Coronary artery (tissue), 2 donors: ENCODE measurements around the gene TAOK1.
"Not testable (repeated sequence)": the region's sequence is repeated elsewhere in the genome, so short reads cannot be mapped to it uniquely, and the experiment has no call there.

Experiments
- DNase-seq: peaks from one replicate; pipeline ENCODE4 v3.0.0-alpha.2; 2017; ENCODE audit warnings: low spot score
- H3K27ac ChIP-seq, 2 donors: fragments of 200-600 bp; sonication (generic); one replicate each; pipeline ENCODE4 v1.5.1; 2016 to 2019
- H3K4me3 ChIP-seq: fragments of 200-600 bp; sonication (generic); 2 replicates; pipeline ENCODE4 v1.5.1; 2016; ENCODE audit warnings: mild to moderate bottlenecking, moderate library complexity
- TF ChIP-seq, protein P1 (sequence below): fragments of 200-600 bp; sonication (generic); IDR thresholded peaks from one replicate; pipeline ENCODE4 v1.5.1; 2019; ENCODE audit warnings: antibody characterized with exemption

TAOK1 gene

DNA sequence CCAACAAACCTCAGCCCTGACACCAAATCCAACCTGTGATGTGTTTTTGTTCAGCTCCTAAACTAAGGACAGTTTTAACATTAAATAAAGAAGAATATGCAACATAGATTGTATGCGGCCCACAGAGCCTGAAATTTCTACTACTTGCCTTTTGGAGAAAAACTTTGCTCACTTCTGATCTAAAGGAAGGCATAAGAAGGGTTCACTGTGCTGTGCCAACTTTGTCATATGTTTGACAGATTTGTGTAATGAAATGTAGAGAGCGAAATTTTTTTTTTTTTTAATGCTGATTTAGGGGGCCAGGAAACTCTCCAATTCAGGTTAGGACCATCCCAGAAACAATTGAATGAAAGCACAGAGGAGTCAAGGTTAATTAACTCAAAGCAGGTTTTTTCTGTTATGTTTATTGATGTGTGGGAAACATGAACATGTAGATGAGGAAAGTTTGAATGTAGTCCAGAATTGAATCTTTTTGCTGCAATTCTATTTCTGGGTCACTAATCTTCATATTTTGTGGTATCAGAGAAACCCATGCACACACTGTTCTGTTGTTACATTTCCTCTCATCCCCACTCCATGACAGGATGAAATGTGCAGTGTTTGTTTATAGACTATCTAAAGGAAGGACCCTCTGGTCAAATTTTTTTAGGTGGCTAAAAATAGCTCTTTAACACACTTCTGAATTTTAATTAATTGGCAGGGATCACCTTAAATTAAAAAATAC, 71.5 kb downstream of the TAOK1 start:
- no peak for DNase-seq
- TF ChIP-seq, protein P1, sequence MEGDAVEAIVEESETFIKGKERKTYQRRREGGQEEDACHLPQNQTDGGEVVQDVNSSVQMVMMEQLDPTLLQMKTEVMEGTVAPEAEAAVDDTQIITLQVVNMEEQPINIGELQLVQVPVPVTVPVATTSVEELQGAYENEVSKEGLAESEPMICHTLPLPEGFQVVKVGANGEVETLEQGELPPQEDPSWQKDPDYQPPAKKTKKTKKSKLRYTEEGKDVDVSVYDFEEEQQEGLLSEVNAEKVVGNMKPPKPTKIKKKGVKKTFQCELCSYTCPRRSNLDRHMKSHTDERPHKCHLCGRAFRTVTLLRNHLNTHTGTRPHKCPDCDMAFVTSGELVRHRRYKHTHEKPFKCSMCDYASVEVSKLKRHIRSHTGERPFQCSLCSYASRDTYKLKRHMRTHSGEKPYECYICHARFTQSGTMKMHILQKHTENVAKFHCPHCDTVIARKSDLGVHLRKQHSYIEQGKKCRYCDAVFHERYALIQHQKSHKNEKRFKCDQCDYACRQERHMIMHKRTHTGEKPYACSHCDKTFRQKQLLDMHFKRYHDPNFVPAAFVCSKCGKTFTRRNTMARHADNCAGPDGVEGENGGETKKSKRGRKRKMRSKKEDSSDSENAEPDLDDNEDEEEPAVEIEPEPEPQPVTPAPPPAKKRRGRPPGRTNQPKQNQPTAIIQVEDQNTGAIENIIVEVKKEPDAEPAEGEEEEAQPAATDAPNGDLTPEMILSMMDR, result no peak
- H3K27ac ChIP-seq, result no peak overlapping the region
- no peak overlapping the region for H3K4me3 ChIP-seq

DNA sequence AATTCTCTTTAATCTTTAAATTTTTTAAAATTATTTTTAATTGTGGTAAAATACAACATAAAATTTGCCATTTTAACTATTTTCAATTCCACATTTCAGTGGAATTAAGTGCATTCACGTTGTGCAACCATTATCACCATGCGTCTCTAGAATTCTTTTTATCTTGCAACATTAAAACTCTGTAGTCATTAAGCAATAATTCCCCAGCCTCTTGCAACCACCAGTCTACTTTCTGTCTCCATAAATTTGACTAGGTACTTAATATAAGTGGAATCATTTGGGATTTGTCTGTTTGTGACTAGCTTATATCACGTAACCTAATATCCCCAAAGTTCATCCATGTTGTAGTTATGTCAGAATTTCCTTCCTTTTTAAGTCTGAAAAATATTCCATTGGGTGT, 79.1 kb downstream of the TAOK1 start:
- TF ChIP-seq, protein P1, result no peak
- DNase-seq, result no peak
- Histone ChIP-seq H3K4me3 (no peak overlapping the region), H3K27ac (no peak overlapping the region)

DNA sequence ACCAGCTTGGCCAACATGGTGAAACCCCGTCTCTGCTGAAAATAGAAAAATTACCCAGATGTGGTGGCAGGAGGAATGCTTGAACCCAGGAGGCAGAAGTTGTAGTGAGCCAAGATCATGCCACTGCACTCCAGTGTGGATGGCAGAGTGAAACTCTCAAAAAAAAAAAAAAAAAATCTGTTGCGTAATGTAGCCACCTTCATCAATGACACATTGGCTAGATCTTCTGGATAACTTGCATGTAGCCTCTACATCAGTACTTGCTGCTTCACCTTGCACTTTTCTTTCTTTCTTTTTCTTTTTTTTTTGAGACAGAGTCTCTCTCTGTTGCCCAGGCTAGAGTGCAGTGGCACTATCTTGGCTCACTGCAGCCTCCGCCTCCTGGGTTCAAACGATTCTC, 83.3 kb downstream of the TAOK1 start:
- DNase-seq, H3K27ac ChIP-seq, H3K4me3 ChIP-seq: not testable (repeated sequence)

DNA sequence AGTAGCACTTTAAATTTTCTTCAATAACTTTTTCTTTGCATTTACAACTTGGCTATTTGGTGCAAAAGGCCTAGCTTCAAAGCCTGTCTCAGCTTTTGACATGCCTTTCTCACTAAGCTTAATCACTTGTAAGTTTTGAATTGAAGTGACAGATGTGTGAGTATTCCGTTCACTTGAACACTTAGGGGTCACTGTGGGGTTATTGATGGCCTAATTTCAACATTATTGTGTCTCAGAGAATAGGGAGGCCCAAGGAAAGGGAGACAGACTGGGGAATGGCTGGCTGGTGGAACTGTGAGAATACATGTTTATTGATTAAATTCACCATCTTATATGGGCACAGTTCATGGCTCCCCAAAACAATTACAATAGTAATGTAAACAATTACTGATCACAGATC, 84.1 kb downstream of the TAOK1 start:
- H3K4me3 ChIP-seq, result no peak overlapping the region
- H3K27ac ChIP-seq, result no peak overlapping the region
- TF ChIP-seq, protein P1, result no peak
- no peak for DNase-seq

DNA sequence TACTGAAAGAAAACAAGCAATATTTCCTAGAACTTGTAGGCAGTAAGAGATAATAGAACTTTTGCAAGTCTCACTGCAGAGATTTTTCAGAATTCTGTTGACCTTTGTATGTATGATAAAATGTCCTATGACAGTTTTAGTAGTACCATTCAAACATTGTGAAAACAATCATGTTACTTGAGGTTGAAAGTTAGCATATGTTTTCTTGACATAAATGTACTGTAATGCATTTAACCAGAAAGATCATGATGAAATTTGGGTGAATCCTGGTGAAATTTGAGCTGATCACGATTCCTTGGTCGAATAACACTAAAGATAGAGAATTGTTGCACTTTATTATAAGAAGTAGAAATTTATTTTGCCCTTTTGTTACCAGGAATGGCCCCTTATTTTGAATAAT, 85.7 kb downstream of the TAOK1 start:
- Histone ChIP-seq H3K27ac (no peak overlapping the region), H3K4me3 (no peak overlapping the region)
- DNase-seq, result no peak
- TF ChIP-seq, protein P1, result no peak

DNA sequence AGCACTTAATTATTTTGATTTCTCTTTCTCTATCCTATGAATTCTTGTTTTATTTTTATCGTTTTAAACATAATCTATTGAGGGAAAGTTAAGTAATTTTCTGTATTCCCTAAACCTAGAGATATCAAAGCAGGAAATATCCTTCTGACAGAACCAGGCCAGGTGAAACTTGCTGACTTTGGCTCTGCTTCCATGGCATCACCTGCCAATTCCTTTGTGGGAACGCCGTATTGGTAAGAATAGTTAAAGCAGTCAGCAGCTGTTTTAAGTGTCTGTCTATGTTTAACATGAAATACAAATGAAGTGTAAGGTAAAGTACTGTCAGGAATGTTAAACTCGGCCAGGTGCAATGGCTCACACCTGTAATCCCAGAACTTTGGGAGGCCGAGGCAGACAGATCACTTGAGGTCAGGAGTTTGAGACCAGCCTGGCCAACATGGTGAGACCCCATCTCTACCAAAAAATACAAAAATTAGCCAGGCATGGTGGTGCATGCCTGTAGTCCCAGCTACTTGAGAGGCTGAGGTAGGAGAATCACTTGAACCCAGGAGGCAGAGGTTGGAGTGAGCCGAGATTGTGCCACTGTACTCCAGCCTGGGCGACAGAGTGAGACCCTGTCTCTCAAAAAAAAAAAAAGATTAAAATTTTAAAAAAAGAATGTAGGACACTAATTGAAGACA, 90.2 kb downstream of the TAOK1 start:
- H3K4me3 ChIP-seq, H3K27ac ChIP-seq, DNase-seq: not testable (repeated sequence)

DNA sequence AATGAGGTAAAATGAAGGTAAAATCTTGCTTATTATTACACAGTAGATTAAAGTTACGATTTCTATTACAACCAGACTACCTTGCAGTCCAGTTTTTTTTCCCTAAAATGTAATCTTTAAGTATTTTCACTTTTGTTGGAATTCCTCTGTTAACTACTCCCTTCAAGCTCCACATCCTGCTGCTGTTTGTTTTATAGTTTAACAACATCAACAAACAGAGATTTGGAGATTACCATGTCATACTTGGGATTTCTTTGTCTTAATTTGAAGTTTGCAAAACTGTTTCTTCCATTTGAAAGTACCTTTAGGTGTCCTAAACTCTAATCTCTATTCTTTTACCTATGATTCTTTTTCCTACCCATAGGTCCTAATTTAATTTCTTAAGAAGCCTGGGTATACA, 93.3 kb downstream of the TAOK1 start:
- DNase-seq, result no peak

DNA sequence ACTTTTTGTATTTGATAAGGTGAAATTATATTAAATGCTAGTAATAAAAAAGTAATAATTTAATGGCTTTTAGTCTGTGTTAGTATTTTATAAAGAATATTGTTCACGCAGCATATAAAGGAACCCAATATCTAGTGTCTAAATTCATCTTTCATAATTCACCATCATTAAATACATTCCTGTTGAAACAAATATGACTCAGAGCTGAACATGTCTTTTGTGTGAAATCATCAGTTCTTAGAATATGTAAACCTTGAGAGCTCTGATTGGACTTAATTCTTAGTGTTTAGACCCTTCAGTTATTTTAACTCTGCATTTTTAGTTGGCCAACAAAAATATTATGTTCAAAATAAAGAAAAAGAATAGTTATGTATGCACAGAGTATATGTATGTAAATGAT, 104.8 kb downstream of the TAOK1 start:
- no peak for DNase-seq
- Histone ChIP-seq H3K27ac (no peak overlapping the region), H3K4me3 (no peak overlapping the region)
- TF ChIP-seq, protein P1, result no peak

More for the DNA sequence above, 93.3 kb downstream of the TAOK1 start:
- Histone ChIP-seq H3K27ac (no peak overlapping the region), H3K4me3 (no peak overlapping the region)
- TF ChIP-seq, protein P1, result no peak
